Neural progenitor cell (in vitro differentiated cells): Measurements from ENCODE around the gene AGPAT1.

Experiments
- EZH2 ChIP-seq: fragments of 200-600 bp; sonication (generic); IDR thresholded peaks from 2 replicates; pipeline ENCODE4 v1.6.1; 2017; ENCODE audit warnings: antibody characterized with exemption, mild to moderate bottlenecking, moderate library complexity
- TF ChIP-seq, protein P1 (sequence below): fragments of 200-600 bp; sonication (generic); IDR thresholded peaks from 2 replicates; pipeline ENCODE4 v1.5.1; 2017; ENCODE audit warnings: antibody characterized with exemption, mild to moderate bottlenecking

- no peak for TF ChIP-seq EZH2
- TF ChIP-seq, protein P1, sequence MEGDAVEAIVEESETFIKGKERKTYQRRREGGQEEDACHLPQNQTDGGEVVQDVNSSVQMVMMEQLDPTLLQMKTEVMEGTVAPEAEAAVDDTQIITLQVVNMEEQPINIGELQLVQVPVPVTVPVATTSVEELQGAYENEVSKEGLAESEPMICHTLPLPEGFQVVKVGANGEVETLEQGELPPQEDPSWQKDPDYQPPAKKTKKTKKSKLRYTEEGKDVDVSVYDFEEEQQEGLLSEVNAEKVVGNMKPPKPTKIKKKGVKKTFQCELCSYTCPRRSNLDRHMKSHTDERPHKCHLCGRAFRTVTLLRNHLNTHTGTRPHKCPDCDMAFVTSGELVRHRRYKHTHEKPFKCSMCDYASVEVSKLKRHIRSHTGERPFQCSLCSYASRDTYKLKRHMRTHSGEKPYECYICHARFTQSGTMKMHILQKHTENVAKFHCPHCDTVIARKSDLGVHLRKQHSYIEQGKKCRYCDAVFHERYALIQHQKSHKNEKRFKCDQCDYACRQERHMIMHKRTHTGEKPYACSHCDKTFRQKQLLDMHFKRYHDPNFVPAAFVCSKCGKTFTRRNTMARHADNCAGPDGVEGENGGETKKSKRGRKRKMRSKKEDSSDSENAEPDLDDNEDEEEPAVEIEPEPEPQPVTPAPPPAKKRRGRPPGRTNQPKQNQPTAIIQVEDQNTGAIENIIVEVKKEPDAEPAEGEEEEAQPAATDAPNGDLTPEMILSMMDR, result no peak
Observed at GRCh38 chr6:32170294-32170693, 5.6 kb downstream of the AGPAT1 start.
